Gastrocnemius medialis (tissue), 4 donors: ENCODE results near the gene SEC22A. TPM values are rescaled to one million over a fixed set of nuclear protein-coding genes. Genes with fewer than 3 reads are reported as not detected.

Experiments used
- ATAC-seq, 2 donors: fragments of 150-250 bp; one replicate each; pipeline ENCODE4 v1.9.1; 2016
- DNase-seq, 2 donors: peaks; one replicate each; pipeline ENCODE4 v3.0.0-alpha.2; 2019
- H3K27ac ChIP-seq, 4 donors: fragments of 200-600 bp; sonication (generic); 1 replicate in 1 of 4; 2 replicates in 3 of 4; pipeline ENCODE4 v1.5.1; 2016 to 2018; ENCODE audit warnings: mild to moderate bottlenecking in 2 of 4, moderate library complexity in 1 of 4
- H3K27me3 ChIP-seq, 3 donors: fragments of 200-600 bp; sonication (generic) in 2 of 3; 1 replicate in 1 of 3; 2 replicates in 2 of 3; pipeline versions ENCODE4 v1.5.1 to v1.6.0; 2016 to 2019; ENCODE audit warnings: mild to moderate bottlenecking in 1 of 3, moderate library complexity in 1 of 3
- H3K36me3 ChIP-seq, 2 donors: fragments of 200-600 bp; sonication (generic) in 1 of 2; one replicate each; pipeline ENCODE4 v1.5.1; 2017 to 2018
- H3K4me1 ChIP-seq, 2 donors: fragments of 200-600 bp; sonication (generic) in 1 of 2; one replicate each; pipeline ENCODE4 v1.5.1; 2016 to 2017; ENCODE audit warnings: mild to moderate bottlenecking in 2 of 2
- H3K4me3 ChIP-seq, 4 donors: fragments of 200-600 bp; sonication (generic) in 3 of 4; 1 replicate in 1 of 4; 2 replicates in 3 of 4; pipeline ENCODE4 v1.5.1; 2016 to 2019; ENCODE audit warnings: mild to moderate bottlenecking in 2 of 4
- H3K9me3 ChIP-seq, 3 donors: fragments of 200-600 bp; sonication (generic) in 2 of 3; 1 replicate in 1 of 3; 2 replicates in 2 of 3; pipeline ENCODE4 v1.5.1; 2016 to 2019
- POLR2A ChIP-seq, 2 donors: fragments of 450-650 bp; IDR thresholded peaks; one replicate each; pipeline ENCODE4 v1.6.1; 2017; ENCODE audit warnings: antibody characterized with exemption in 2 of 2, mild to moderate bottlenecking in 2 of 2, moderate library complexity in 2 of 2
- in situ Hi-C, 4 donors: fragments of 200-750 bp; cut with MboI; loops; one replicate each; pipeline versions ENCODE4 v1.15.0 to v1.8.0; 2017; ENCODE audit warnings: low sequenced_read_pairs in 4 of 4
- intact Hi-C: fragments of 100-400 bp; cut with DNase I; formaldehyde crosslinking; loops from one replicate; pipeline ENCODE4 v1.15.1; 2023; ENCODE audit warnings: low total_unique reads
- total RNA-seq, 4 donors: library from RNA; depleted of rRNA; stranded (reverse); fragments of >200 nt; gene quantifications; one replicate each; pipeline versions ENCODE4 v1.1.0 to v1.2.3, GENCODE V29; 2016
- TF ChIP-seq, protein P1 (sequence below), 5 experiments: fragments of 450-650 bp in 3 of 5; fragments of 200-600 bp in 2 of 5; sonication (generic) in 2 of 5; IDR thresholded peaks in 4 of 5; conservative IDR thresholded peaks in 1 of 5; 1 replicate in 4 of 5; 2 replicates in 1 of 5; pipeline ENCODE4 v1.5.1; 2016 to 2019; ENCODE audit warnings: antibody characterized with exemption in 5 of 5, mild to moderate bottlenecking in 3 of 5, moderate library complexity in 3 of 5

SEC22A gene
- total RNA-seq, 4 donors from 2014 or later: 13.8 to 22.6 (median 16.8) TPM

DNA sequence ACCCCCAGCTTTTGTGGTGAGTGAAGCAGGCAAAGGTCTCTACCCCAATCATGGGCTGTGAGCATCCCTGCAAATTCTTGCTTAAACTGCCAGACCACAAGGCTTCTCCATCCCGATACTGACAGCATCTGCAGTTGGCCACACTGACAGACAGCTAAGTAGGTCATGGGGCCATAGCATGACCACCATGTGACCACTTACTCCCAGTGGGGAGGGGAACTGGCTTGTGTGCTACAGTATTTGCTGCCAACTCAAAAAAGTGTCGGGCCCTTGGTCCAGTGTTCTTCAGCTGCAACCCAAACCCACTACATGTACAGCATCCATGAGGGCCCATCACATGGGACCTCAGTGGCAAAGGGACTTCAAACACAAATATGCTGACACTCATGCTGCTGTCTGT lies 103.4 kb downstream of the SEC22A start:
- H3K36me3 ChIP-seq: no peaks in the 10 kb centered on the region
- no peak for DNase-seq
- H3K27ac ChIP-seq: no peak overlapping the region
- no peaks in the 10 kb centered on the region for H3K27me3 ChIP-seq
- intact Hi-C loops: no loop called here
- no peaks in the 10 kb centered on the region for H3K4me1 ChIP-seq
- no peak overlapping the region for H3K4me3 ChIP-seq
- no peak for ATAC-seq
- in situ Hi-C loops: no loop called here
- TF ChIP-seq, protein P1, sequence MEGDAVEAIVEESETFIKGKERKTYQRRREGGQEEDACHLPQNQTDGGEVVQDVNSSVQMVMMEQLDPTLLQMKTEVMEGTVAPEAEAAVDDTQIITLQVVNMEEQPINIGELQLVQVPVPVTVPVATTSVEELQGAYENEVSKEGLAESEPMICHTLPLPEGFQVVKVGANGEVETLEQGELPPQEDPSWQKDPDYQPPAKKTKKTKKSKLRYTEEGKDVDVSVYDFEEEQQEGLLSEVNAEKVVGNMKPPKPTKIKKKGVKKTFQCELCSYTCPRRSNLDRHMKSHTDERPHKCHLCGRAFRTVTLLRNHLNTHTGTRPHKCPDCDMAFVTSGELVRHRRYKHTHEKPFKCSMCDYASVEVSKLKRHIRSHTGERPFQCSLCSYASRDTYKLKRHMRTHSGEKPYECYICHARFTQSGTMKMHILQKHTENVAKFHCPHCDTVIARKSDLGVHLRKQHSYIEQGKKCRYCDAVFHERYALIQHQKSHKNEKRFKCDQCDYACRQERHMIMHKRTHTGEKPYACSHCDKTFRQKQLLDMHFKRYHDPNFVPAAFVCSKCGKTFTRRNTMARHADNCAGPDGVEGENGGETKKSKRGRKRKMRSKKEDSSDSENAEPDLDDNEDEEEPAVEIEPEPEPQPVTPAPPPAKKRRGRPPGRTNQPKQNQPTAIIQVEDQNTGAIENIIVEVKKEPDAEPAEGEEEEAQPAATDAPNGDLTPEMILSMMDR (IDR thresholded peaks at IDR 0.05 in 4 of 5, conservative IDR thresholded peaks at IDR 0.05 in 1 of 5): no peak
- no peak for TF ChIP-seq POLR2A (IDR thresholded peaks at IDR 0.05)
- no peaks in the 10 kb centered on the region for H3K9me3 ChIP-seq

DNA sequence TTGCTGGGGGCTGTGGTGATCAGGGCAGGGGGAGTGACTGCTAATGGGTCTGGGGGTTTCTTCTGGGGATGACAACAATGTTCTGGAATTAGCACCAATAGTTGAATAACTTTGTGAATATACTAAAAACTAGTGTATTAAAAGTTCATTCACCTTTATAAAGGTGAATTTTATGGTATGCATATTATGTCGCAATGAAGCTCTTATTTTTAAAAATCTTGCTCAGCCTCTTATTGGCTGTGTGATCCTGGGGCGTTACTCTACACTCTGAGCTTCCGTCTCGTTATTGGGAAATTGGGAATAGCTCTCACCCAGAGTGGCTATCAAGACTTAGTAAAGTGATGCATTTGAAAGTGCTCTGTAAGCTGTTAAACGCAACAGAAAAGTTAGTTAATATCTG lies 105.3 kb downstream of the SEC22A start:
- Histone ChIP-seq H3K9me3 (no peaks in the 10 kb centered on the region), H3K4me1 (no peaks in the 10 kb centered on the region), H3K27ac (no peak overlapping the region), H3K4me3 (no peak overlapping the region), H3K27me3 (no peaks in the 10 kb centered on the region), H3K36me3 (no peaks in the 10 kb centered on the region)
- no peak for TF ChIP-seq POLR2A (IDR thresholded peaks at IDR 0.05)
- TF ChIP-seq, protein P1 (IDR thresholded peaks at IDR 0.05 in 4 of 5, conservative IDR thresholded peaks at IDR 0.05 in 1 of 5): no peak
- ATAC-seq (no peak), DNase-seq (no peak)
- in situ Hi-C loops: no loop called here
- intact Hi-C loops: no loop called here

GRCh38 chr3:123310186-123310585 lies 108.4 kb downstream of the SEC22A start:
- Histone ChIP-seq H3K4me3 (no peak overlapping the region), H3K4me1 (no peaks in the 10 kb centered on the region), H3K27ac (no peak overlapping the region), H3K27me3 (no peaks in the 10 kb centered on the region), H3K9me3 (no peaks in the 10 kb centered on the region), H3K36me3 (no peaks in the 10 kb centered on the region)
- ATAC-seq: no peak
- in situ Hi-C loops (no loop called here), intact Hi-C loops (no loop called here)
- no peak for DNase-seq
- TF ChIP-seq, protein P1 (IDR thresholded peaks at IDR 0.05 in 4 of 5, conservative IDR thresholded peaks at IDR 0.05 in 1 of 5): no peak
- no peak for TF ChIP-seq POLR2A (IDR thresholded peaks at IDR 0.05)

DNA sequence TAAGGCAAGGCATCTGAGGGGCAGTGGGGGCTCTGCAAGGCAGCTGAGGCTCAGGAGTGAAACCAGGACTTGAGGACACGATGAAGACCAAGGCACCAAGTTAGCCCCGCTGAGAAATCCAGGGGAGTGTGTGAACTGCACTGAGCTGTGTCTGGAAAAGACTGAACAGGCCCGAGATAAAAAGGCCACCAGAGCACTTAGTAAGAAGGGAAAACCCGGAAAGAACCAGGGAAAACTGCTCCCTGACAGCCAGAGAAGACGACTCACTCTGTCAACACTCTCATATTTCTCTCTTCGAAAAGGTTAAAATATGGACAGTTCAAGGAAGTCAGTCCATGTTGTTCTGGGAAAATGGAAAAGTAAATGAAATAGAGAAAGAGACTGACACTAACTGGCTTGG lies 109.0 kb downstream of the SEC22A start:
- DNase-seq: no peak
- H3K4me3 ChIP-seq: no peak overlapping the region
- intact Hi-C loops: no loop called here
- no peaks in the 10 kb centered on the region for H3K9me3 ChIP-seq
- no peaks in the 10 kb centered on the region for H3K4me1 ChIP-seq
- H3K36me3 ChIP-seq: no peaks in the 10 kb centered on the region
- in situ Hi-C loops: no loop called here
- no peak for ATAC-seq
- peaks cover 0 to 2% (median 0%) of the 10 kb centered on the region in 3 donors for H3K27me3 ChIP-seq
- H3K27ac ChIP-seq: no peak overlapping the region
- no peak for TF ChIP-seq POLR2A (IDR thresholded peaks at IDR 0.05)
- TF ChIP-seq, protein P1 (IDR thresholded peaks at IDR 0.05 in 4 of 5, conservative IDR thresholded peaks at IDR 0.05 in 1 of 5): no peak

GRCh38 chr3:123311201-123311600 lies 109.5 kb downstream of the SEC22A start:
- H3K36me3 ChIP-seq: no peaks in the 10 kb centered on the region
- DNase-seq (no peak), ATAC-seq (no peak)
- no peak for TF ChIP-seq POLR2A (IDR thresholded peaks at IDR 0.05)
- TF ChIP-seq, protein P1 (IDR thresholded peaks at IDR 0.05 in 4 of 5, conservative IDR thresholded peaks at IDR 0.05 in 1 of 5): no peak
- peaks cover 0 to 3% (median 0%) of the 10 kb centered on the region in 3 donors for H3K27me3 ChIP-seq
- in situ Hi-C loops: no loop called here
- H3K27ac ChIP-seq: no peak overlapping the region
- no peaks in the 10 kb centered on the region for H3K9me3 ChIP-seq
- no peak overlapping the region for H3K4me3 ChIP-seq
- no peaks in the 10 kb centered on the region for H3K4me1 ChIP-seq
- intact Hi-C loops: no loop called here
